Keratinocyte (primary cell): ENCODE data around the gene PPP1R2B. TPM values are rescaled to one million over a fixed set of nuclear protein-coding genes. Genes with fewer than 3 reads are reported as not detected.

Source experiments
- DNase-seq: peaks from one replicate; pipeline ENCODE4 v3.0.0-alpha.2; 2011; ENCODE audit warnings: low read depth, missing footprints, low spot score
- FAIRE-seq: peaks from 2 replicates; lab custom pipeline; 2011; peaks lifted over from hg19 to GRCh38; lab: Jason Lieb, UNC
- H2AFZ ChIP-seq: 2 replicates; pipeline ENCODE4 v1.6.0; 2012; ENCODE audit warnings: low read length, control low read depth, inconsistent platforms; ENCODE audit not compliant: control insufficient read depth
- H3K27ac ChIP-seq: 2 replicates; pipeline ENCODE4 v1.5.1; 2011; ENCODE audit warnings: low read length; ENCODE audit not compliant: control insufficient read depth, insufficient read depth
- H3K27me3 ChIP-seq: 3 replicates; pipeline ENCODE4 v1.6.0; 2011; ENCODE audit warnings: low read length; ENCODE audit not compliant: control insufficient read depth, insufficient read depth; ENCODE audit errors: extremely low read depth
- H3K36me3 ChIP-seq, 2 experiments: 2 replicates in 1 of 2; 3 replicates in 1 of 2; pipeline ENCODE4 v1.5.1; 2011; ENCODE audit warnings: low read length in 2 of 2, mild to moderate bottlenecking in 1 of 2; ENCODE audit not compliant: control insufficient read depth in 2 of 2, insufficient read depth in 2 of 2; ENCODE audit errors: extremely low read depth in 1 of 2
- H3K4me1 ChIP-seq: 3 replicates; pipeline ENCODE4 v1.5.1; 2011; ENCODE audit warnings: low read length; ENCODE audit not compliant: control insufficient read depth, insufficient read depth; ENCODE audit errors: extremely low read depth
- H3K4me2 ChIP-seq: 3 replicates; pipeline ENCODE4 v1.6.0; 2011; ENCODE audit warnings: low read depth, low read length; ENCODE audit not compliant: control insufficient read depth, insufficient read depth; ENCODE audit errors: extremely low read depth
- H3K4me3 ChIP-seq, 3 experiments: fragments of 200-600 bp in 1 of 3; sonication (generic) in 1 of 3; 2 replicates in 2 of 3; 3 replicates in 1 of 3; pipeline ENCODE4 v1.5.1; 2011 to 2016; ENCODE audit warnings: low read length in 3 of 3, mild to moderate bottlenecking in 3 of 3, control low read depth in 2 of 3, inconsistent platforms in 1 of 3, low read depth in 1 of 3, mixed read lengths in 1 of 3, mixed run types in 1 of 3, moderate library complexity in 1 of 3; ENCODE audit not compliant: control insufficient read depth in 2 of 3, insufficient read depth in 2 of 3; ENCODE audit errors: extremely low read depth in 1 of 3
- H3K79me2 ChIP-seq: 2 replicates; pipeline ENCODE4 v1.6.0; 2012; ENCODE audit warnings: low read length; ENCODE audit not compliant: control insufficient read depth, insufficient read depth
- H3K9ac ChIP-seq: 3 replicates; pipeline ENCODE4 v1.6.0; 2011; ENCODE audit warnings: low read length; ENCODE audit not compliant: control insufficient read depth, insufficient read depth; ENCODE audit errors: extremely low read depth
- H3K9me1 ChIP-seq: 3 replicates; pipeline ENCODE4 v1.6.0; 2011; ENCODE audit warnings: low read length; ENCODE audit not compliant: control insufficient read depth, insufficient read depth; ENCODE audit errors: extremely low read depth
- H3K9me3 ChIP-seq: 2 replicates; pipeline ENCODE4 v1.5.1; 2012; ENCODE audit warnings: low read depth, low read length; ENCODE audit not compliant: control insufficient read depth
- H4K20me1 ChIP-seq: 3 replicates; pipeline ENCODE4 v1.6.0; 2011; ENCODE audit warnings: low read length; ENCODE audit not compliant: control insufficient read depth, insufficient read depth; ENCODE audit errors: extremely low read depth
- EZH2 ChIP-seq: IDR thresholded peaks from one replicate; pipeline ENCODE4 v1.6.1; 2012; ENCODE audit warnings: inconsistent platforms, mild to moderate bottlenecking, low read length, moderate library complexity
- dilution Hi-C: fragments of 300-500 bp; cut with MboI; formaldehyde crosslinking; loops from one replicate; pipeline ENCODE4 v1.7.0; 2020; ENCODE audit warnings: low sequenced_read_pairs; ENCODE audit not compliant: extremely low pct_ligation_motif_present
- polyA plus RNA-seq, 5 experiments: library from polyadenylated mRNA; depleted of rRNA in 3 of 5; stranded (reverse) in 3 of 5; stranded (forward) in 1 of 5; unstranded in 1 of 5; fragments of >200 nt; gene quantifications; 1 replicate in 1 of 5; 2 replicates in 3 of 5; 3 replicates in 1 of 5; pipeline versions ENCODE4 v1.2.1 to v1.2.3, GENCODE V29; 2011 to 2012; ENCODE audit warnings: missing spikeins in 2 of 5, low read depth in 1 of 5, low replicate concordance in 1 of 5
- small RNA-seq, 3 experiments: library from RNA; depleted of rRNA; stranded (forward); fragments of <200 nt; gene quantifications; one replicate each; pipeline ENCODE3, GENCODE V24; 2012; ENCODE audit warnings: low read depth in 3 of 3, low replicate concordance in 1 of 3; ENCODE audit not compliant: insufficient read length in 3 of 3
- TF ChIP-seq, protein P1 (sequence below), 3 experiments: IDR thresholded peaks in 1 of 3; conservative IDR thresholded peaks in 1 of 3; optimal IDR thresholded peaks in 1 of 3; 2 replicates in 2 of 3; 3 replicates in 1 of 3; pipeline versions ENCODE3 to v1.5.1; 2011; ENCODE audit warnings: low read length in 3 of 3, mild to moderate bottlenecking in 3 of 3, moderate library complexity in 2 of 3, control low read depth in 1 of 3, inconsistent platforms in 1 of 3; ENCODE audit not compliant: insufficient read depth in 2 of 3; ENCODE audit errors: extremely low read depth in 1 of 3

The PPP1R2B gene
- polyA plus RNA-seq, 1 donor (not counting 4 experiments of a cell fraction or from before 2014, with no cell fraction given) = 0.05 TPM

DNA sequence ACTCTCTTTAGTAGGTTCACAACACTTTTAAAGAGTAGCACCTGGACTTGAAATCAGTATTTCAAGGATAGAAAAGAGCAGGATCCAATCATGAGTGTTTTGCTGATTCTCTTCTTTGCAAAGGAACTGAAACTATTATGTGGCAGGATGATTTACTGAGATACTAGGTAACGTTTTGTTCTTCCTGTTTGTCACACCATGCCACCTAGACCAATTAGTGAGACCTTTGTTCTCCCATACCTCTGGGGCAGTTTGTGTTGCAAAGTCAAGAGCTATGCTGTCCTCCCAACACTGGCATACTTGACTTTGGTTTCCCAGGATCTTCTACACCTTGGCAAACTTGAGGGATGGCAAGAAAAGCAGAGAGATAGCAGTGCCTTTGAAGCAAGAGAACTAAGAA lies 43.4 kb downstream of the PPP1R2B start:
- Histone ChIP-seq H3K9me1 (no peaks in the 10 kb centered on the region), H3K27ac (no peak overlapping the region), H4K20me1 (no peaks in the 10 kb centered on the region), H2AFZ (no peak overlapping the region), H3K4me1 (no peaks in the 10 kb centered on the region), H3K4me3 (no peak overlapping the region), H3K79me2 (no peaks in the 10 kb centered on the region), H3K4me2 (no peak overlapping the region), H3K27me3 (no peaks in the 10 kb centered on the region), H3K9me3 (no peaks in the 10 kb centered on the region), H3K36me3 (no peaks in the 10 kb centered on the region), H3K9ac (no peak overlapping the region)
- no peak for DNase-seq
- TF ChIP-seq EZH2 = no peak
- TF ChIP-seq, protein P1, sequence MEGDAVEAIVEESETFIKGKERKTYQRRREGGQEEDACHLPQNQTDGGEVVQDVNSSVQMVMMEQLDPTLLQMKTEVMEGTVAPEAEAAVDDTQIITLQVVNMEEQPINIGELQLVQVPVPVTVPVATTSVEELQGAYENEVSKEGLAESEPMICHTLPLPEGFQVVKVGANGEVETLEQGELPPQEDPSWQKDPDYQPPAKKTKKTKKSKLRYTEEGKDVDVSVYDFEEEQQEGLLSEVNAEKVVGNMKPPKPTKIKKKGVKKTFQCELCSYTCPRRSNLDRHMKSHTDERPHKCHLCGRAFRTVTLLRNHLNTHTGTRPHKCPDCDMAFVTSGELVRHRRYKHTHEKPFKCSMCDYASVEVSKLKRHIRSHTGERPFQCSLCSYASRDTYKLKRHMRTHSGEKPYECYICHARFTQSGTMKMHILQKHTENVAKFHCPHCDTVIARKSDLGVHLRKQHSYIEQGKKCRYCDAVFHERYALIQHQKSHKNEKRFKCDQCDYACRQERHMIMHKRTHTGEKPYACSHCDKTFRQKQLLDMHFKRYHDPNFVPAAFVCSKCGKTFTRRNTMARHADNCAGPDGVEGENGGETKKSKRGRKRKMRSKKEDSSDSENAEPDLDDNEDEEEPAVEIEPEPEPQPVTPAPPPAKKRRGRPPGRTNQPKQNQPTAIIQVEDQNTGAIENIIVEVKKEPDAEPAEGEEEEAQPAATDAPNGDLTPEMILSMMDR (optimal IDR thresholded peaks at IDR 0.05 in 1 of 3, IDR thresholded peaks at IDR 0.05 in 1 of 3, conservative IDR thresholded peaks at IDR 0.05 in 1 of 3; ENCODE audit: extremely low read depth in 1 of 3, insufficient read depth in 2 of 3, low read length in 3 of 3) = no peak
- dilution Hi-C loops = no loop called here
- no peak for FAIRE-seq

DNA sequence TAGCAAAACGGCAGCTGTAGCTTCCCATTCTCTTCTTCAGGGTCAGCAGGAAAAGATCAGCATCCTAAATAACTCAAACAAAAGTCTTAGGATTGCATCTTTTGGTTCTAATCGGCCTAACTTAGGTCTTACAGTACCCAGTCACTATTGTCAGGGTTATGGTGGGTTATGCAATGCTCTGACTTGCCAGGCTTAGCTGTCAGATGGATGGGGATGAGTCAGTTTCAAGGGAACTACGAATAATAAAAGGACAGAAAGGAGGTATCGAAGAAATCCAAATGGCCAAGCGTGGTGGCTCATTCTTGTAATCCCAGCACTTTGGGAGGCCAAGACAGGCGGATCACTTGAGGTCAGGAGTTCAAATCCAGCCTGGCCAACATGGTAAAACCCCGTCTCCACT lies 46.5 kb downstream of the PPP1R2B start:
- Histone ChIP-seq H3K9ac (no peak overlapping the region), H2AFZ (no peak overlapping the region), H3K4me2 (no peak overlapping the region), H4K20me1 (no peaks in the 10 kb centered on the region), H3K4me1 (no peaks in the 10 kb centered on the region), H3K79me2 (no peaks in the 10 kb centered on the region), H3K9me1 (no peaks in the 10 kb centered on the region), H3K36me3 (no peaks in the 10 kb centered on the region), H3K27ac (no peak overlapping the region), H3K4me3 (no peak overlapping the region), H3K9me3 (no peaks in the 10 kb centered on the region), H3K27me3 (no peaks in the 10 kb centered on the region)
- dilution Hi-C loops = no loop called here
- FAIRE-seq (no peak), DNase-seq (no peak)
- no peak for TF ChIP-seq EZH2
- TF ChIP-seq, protein P1 (optimal IDR thresholded peaks at IDR 0.05 in 1 of 3, IDR thresholded peaks at IDR 0.05 in 1 of 3, conservative IDR thresholded peaks at IDR 0.05 in 1 of 3; ENCODE audit: extremely low read depth in 1 of 3, insufficient read depth in 2 of 3, low read length in 3 of 3) = no peak

Small RNA genes within 50 kb of the gene (small RNA-seq; reads per million reads assigned to genes)
- gene RNU6-556P = 0 reads per million in 3 experiments

Other genes starting within 250 kb of the PPP1R2B start
- not detected in 3 replicates for gene TIMD4, start 112.9 kb downstream of the PPP1R2B start, polyA plus RNA-seq
- gene HAVCR1, start 208.8 kb downstream of the PPP1R2B start, polyA plus RNA-seq = not detected in 3 replicates